ENCODE measurements around the gene ZNF844.

DNA sequence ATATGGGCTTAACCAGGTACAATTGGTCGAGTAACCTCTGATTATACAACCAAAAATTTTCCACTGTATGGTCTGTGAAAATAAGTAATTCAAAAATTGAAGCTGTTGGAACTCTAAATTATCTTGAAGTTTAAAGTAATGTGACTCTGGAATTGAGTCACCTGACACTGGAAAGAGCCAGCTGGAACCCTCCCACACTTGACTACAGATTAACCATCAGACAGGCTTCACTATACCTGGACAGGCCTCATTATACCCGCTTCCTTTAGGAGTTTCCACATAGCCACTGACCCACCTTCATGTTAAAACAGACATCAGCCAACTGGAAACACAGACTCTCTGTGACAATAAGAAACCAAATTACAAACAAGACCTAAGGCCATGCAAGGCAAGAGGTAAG, 30.3 kb upstream of the ZNF844 start:
- TF ChIP-seq POLR2AphosphoS5 (IDR thresholded peaks at IDR 0.05) (no peak), POLR2A (IDR thresholded peaks at IDR 0.05) (no peak)
- TF ChIP-seq, protein P1, sequence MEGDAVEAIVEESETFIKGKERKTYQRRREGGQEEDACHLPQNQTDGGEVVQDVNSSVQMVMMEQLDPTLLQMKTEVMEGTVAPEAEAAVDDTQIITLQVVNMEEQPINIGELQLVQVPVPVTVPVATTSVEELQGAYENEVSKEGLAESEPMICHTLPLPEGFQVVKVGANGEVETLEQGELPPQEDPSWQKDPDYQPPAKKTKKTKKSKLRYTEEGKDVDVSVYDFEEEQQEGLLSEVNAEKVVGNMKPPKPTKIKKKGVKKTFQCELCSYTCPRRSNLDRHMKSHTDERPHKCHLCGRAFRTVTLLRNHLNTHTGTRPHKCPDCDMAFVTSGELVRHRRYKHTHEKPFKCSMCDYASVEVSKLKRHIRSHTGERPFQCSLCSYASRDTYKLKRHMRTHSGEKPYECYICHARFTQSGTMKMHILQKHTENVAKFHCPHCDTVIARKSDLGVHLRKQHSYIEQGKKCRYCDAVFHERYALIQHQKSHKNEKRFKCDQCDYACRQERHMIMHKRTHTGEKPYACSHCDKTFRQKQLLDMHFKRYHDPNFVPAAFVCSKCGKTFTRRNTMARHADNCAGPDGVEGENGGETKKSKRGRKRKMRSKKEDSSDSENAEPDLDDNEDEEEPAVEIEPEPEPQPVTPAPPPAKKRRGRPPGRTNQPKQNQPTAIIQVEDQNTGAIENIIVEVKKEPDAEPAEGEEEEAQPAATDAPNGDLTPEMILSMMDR (IDR thresholded peaks at IDR 0.05) = no peak
